HG03342 (cell line): ENCODE measurements around the gene PPM1H.
A peak's percentile ranks its signal among the peaks of the same experiment; 100 is the strongest.

Experiments
- ATAC-seq: cut with Tn5 transposase; IDR thresholded peaks from one replicate; pipeline ENCODE4 v1.9.1; 2021; ENCODE audit warnings: mild to moderate bottlenecking, moderate library complexity; ENCODE audit not compliant: unreplicated experiment

The PPM1H gene

DNA sequence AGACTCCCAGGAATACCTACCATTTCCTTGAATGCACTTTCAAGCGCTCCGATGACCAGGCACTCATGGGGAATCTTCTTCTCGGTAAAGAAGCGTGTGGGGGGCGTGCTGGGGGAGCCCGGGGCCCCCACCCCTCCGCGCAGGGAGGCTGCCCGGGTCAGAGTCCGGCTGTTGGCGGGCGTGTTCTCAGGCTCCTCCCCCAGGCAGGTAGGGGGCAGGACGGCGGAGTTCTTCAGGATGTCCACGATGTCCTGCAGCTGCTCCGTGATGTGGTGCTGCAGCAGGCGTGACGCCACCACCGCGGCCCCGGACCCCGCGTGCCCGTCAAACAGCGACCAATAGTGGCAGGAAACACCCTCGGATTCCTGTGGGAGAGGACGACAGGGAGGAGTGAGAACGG is 133.2 kb downstream of the PPM1H start:
- ATAC-seq, result no peak

DNA sequence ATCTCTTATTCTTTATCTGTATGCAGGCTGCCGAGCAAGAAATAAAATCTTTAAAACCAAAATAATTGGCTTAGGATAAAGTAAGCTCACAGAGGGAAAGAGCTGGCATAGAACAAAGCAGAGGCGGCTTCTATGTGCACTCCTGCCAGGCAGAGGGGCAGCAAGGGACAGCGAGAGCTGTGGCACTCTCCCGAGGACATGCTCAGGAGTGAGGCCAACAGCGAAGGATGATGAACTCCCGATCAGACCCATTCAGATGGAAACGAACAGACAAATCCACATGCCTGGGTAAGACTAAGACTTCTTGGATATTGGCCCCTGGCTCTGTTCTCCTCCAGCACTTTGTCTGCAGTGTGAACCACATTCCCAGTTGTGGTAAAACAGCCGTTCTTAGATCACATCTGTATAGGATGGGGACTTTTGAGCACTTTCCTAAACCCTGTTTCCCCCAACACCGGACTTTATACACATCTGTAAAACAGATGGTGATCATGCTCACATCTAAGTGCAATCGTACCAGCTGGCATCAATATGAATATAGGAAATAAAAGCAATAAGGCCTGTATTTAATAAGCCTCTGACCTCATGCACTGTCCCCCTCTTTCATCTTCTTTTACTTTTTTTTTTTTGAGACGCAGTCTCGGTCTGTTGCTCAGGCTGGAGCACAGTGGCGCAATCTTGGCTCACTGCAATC is 134.1 kb downstream of the PPM1H start:
- no peak for ATAC-seq

- peak; percentile 68 for ATAC-seq
These were observed 135.1 kb downstream of the PPM1H start for GRCh38 chr12:62799766-62800406.

DNA sequence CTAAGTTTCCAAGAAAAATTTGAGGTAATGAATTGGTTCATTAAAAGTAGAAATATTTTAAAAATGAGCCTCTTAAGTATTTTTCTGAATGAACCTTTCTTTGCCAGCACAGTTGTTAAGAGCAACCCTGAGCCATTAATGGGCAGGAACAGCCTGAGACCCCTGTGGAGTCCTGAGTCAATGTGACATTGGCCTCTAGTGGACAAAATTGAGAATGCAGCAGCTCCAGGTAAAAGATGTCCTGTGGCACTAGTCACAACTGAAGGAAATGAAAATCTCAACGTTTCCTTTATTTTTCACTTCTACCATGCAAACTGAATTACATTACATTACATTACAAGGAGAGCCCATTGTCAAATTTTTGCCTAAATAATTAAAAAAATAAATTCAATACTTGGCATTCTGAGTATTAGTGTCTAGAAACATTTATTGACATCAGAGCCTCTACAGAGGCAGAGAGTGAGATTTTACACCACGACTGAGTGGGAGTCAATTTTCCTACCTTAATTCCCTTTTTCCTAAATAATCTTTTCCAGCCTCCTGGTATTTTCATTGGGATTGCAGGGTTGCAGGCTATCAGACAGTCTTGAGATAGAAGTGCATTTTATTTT is 135.7 kb downstream of the PPM1H start:
- ATAC-seq, result peak; percentile 88

DNA sequence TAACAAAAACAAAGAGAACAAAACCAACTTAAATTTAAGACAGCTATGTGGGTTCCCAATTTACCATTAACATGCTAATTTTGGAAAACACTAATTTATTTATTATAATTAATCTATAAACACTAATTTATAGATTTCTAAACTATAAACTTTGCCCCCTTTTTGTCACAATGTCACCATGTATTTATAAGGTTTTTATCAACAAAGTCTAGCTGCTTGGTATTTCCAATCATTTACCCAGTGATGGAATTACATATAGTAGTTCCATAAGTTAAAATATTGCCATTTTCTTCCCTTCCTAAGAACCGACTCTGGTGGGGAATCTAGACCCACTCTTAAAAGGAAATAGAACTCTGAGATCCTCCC is 140.7 kb downstream of the PPM1H start:
- ATAC-seq, result no peak

GRCh38 chr12:62793256-62794217 is 141.4 kb downstream of the PPM1H start:
- peak; percentile 61 for ATAC-seq

- no peak for ATAC-seq
These were observed 142.6 kb downstream of the PPM1H start for GRCh38 chr12:62792236-62792870.

DNA sequence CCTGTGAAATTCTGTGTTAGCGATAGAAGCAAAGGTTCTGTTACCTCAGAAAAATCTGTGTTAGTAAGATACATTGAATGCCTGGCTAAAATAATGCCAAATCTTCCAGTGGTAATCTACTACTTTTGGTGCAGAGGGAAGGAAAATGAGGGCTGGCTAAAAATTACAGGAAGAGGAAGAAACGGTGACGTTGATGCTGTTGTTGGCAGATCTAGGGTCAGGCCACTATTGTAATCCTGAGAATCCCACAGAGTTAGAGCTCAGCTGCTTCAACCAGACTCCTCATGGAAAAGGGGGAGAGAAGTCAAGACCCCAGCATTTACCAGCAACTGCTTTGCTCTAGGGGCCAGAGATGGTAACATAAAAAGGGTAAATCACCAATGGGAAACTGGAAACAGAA is 145.1 kb downstream of the PPM1H start:
- ATAC-seq, result no peak

- no peak for ATAC-seq
These were observed 147.3 kb downstream of the PPM1H start for GRCh38 chr12:62787611-62788010.

- no peak for ATAC-seq
These were observed 147.9 kb downstream of the PPM1H start for GRCh38 chr12:62787023-62787422.

DNA sequence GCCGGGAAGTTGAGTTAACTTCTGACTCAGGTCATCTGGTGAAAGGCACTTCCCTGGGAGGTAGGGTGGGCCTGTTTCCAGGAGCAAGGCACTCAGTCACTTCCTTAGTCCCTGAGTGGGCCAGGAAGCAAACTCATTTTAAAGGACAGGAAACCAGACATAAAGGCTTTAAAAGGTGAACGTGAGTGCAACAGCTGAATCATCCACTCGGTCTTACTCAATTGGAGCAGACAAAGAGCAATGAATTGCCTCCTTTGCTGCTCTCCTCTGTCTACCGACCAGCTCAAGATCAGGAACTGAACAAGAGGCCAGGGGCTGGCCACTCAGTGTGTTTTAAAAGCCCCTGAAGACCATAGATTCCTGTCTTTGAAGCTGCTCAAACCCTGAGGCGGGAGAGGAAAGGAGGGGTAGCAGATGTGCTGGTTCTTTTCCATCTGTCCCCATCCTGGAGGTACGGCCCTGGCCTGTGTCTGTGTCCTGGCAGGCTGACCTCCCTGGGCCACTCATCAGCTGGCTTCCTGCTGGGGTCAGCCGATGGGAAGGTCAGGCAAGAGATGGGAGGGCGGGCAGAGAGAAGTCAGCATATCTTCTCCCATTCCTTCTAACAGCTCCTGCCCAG is 148.9 kb downstream of the PPM1H start:
- ATAC-seq, result no peak

DNA sequence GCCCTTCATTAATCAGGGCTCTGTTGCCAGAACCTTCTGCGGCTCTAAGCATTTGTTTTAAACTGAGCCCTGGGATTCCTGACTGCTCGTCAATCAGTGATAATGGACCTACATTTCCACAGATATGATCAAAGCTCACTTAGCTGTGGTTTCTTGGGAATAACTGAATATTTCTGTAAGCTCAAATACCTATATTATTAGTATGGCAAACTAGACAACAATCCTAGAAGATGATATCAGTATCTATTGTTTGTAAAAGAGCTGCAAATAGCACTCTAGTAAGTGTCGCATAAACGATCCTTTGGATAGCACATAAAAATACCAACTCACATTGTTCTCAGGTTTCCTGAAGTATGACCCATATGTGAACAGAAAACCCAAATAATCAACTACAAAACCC is 150.4 kb downstream of the PPM1H start:
- no peak for ATAC-seq

- no peak for ATAC-seq
These were observed 151.1 kb downstream of the PPM1H start for GRCh38 chr12:62783881-62784280.

DNA sequence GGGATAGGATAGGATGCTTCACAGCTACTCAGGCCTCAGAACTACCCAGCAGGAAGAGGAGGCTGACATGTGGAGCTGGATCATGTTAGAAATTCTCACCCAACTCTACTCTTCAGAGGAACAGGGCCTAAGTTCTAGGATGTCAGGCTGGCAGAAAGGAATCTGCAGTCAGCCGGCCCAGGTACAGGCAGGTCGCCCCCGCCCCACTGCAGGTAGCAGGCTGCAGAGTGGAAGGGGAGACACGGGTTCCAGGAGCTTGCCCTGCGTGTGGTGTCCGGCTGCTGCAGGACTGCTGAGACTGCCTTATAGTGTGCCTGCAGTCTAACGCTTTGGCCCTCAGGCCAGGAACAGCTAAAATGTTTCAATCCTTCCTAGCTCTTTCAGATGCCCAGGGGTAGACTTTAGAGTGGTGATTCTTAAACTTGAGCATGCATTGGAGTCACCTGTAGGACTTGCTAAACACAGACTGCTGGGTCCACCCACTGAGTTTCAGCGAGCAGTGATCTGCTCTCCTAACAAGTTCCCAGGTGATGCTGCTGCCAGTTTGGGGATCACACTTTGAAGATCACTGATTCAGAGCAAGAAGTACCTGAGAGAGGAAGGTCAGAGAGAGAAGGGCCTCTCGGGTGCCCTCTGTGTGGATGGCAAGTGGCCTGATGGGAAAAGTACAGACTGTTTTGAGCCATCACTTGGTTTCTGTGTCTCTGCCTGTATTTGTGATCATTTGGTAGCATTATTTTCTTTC is 153.6 kb downstream of the PPM1H start:
- ATAC-seq, result no peak

- ATAC-seq, result no peak
These were observed 155.5 kb downstream of the PPM1H start for GRCh38 chr12:62779488-62779887.

GRCh38 chr12:62778187-62778586 is 156.8 kb downstream of the PPM1H start:
- no peak for ATAC-seq

DNA sequence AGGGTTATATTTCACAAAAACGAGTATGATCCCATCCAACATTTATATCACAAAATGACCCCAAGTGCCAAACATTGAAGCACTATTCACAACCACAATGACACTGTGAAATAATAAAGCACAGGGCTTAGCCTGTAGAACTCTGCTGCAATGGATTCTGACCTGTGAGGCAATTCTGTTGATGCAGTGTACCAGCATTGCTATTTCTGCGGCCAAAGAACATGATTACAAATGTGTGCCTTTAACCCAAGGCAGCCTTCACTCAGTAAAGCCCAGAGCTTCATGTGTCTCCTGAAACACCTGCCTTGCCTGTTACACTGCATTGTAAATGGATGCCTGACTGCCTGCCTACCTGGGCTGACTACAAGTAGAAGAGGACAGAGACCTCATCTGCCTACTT is 158.0 kb downstream of the PPM1H start:
- no peak for ATAC-seq

DNA sequence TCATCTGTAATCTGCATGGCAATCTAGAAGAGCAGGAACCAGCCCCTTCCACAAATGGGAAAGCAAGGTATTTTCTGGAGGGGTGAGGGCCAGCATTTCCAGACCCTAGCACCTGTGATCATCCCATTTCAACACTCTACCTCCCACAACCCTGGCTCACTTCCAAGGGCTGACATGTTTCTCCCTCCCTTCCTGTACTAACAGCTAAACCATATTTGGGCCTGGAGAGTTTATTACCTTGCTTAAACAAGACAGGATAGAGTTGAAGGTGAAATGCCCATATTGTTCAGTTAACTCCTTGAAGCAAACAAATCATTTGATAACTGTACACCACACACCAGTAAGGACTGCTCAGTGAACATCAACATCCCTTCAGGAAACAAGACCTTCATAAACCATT is 158.4 kb downstream of the PPM1H start:
- ATAC-seq, result no peak

DNA sequence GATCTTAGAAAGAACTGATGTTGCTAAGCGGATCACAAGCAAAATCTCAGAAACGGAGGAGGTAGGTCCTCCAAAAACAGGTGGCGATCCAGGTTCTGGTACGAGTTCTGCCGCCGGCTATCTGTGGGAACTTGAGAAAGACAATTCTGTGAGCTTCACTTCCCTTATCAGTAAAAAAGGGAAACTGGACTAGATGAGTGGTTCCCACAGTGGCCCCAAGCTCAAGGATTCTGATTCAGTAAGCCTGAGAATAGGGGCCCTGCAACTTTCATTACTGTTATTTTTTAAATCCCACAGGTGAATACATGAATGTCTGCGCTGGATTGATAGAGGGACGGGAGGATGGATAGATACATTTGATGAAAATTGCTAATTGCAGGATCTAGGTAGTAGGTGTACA is 160.2 kb downstream of the PPM1H start:
- ATAC-seq, result no peak
